HG03460 (cell line): ENCODE data around the gene DNAL4.

ENCODE experiments used
- ATAC-seq: cut with Tn5 transposase; IDR thresholded peaks from one replicate; pipeline ENCODE4 v1.9.1; 2021; ENCODE audit not compliant: unreplicated experiment

Gene DNAL4

DNA sequence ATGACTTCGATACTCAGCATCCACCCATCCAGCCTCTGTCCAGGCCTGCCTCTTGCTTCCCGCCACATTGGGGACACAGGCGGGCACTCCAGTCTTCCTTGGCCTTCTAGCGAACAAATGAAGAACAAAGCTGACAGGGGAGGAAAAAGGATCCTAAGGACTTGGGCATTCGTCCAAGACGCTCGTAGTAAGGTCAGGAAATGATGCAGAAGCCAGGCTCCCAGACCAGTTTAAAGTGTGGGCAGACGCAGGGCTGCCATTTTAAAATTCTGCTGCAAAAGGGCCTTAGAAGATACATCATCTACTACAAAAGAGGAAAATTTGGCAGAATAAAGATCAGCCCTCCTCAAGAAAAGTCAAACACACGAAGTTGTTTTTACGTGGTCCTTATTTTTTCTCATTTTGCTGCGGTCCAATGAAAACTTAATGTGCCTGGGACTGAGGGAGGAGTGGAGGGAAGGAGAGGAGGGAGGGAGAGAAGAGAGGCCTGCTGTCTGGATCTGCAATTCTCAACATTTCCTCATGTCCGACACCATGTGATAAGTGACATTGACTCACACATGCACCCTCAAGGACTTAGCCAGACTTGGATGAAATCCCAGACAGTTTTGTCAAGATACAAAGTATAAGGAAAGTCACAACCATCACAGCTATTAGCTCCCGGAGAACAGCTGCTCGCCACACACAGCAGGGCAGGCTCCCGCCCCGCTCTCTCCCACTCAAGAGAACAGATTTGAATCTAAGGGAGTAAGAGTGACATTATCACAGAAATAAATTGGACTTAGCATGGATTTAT is 5.7 kb downstream of the DNAL4 start:
- ATAC-seq = no peak

DNA sequence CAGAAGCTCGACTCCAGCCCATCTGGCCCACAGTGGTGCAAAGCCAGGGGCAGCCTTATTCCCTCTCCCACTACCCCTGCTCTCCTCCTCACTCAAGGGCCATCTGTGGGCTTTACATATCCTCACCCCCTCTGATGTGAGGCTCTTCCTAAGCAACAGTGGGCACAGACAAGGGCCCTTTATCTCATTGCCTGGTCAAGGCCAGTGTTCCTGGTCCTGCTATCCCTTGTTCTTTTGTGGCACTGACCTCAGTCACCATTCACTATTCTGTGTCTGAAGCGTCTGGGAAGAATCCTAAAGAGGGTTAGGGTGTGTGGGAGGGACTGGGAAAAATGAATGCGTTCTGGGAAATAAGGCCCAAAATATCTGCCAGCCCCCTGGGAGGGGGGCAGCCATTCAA is 7.3 kb downstream of the DNAL4 start:
- no peak for ATAC-seq

GRCh38 chr22:38784856-38785255 is 9.1 kb downstream of the DNAL4 start:
- ATAC-seq = no peak

- ATAC-seq = no peak
Observed at GRCh38 chr22:38784035-38784434, 9.9 kb downstream of the DNAL4 start.

DNA sequence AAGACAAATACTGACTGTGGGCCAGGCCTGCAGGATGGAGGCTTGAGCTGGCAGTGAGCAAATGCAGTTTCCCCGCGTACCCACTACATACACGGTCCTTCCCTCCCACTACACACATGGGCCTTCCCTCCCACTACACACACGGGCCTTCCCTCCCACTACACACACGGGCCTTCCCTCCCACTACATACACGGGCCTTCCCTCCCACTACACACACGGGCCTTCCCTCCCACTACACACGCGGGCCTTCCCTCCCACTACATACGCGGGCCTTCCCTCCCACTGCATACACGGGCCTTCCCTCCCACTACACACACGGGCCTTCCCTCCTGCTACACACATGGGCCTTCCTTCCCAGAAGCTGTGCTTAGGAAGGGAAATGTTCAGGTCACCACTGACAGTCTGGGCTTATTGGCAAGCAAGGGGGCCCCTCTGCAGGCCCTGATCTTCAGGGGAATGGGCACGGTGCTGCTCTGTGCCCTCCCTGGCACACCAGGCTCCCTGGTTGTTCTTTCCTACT is 10.8 kb downstream of the DNAL4 start:
- ATAC-seq = no peak

- ATAC-seq = no peak
Observed at GRCh38 chr22:38782402-38783094, 11.4 kb downstream of the DNAL4 start.

- ATAC-seq = no peak
Observed at GRCh38 chr22:38781033-38781432, 12.9 kb downstream of the DNAL4 start.

GRCh38 chr22:38777087-38777671 is 16.8 kb downstream of the DNAL4 start:
- no peak for ATAC-seq

GRCh38 chr22:38776086-38776485 is 17.9 kb downstream of the DNAL4 start:
- ATAC-seq = no peak

GRCh38 chr22:38775656-38776055 is 18.3 kb downstream of the DNAL4 start:
- no peak for ATAC-seq

- ATAC-seq = no peak
Observed at GRCh38 chr22:38774496-38775166, 19.3 kb downstream of the DNAL4 start.

- ATAC-seq = no peak
Observed at GRCh38 chr22:38773363-38773946, 20.5 kb downstream of the DNAL4 start.

DNA sequence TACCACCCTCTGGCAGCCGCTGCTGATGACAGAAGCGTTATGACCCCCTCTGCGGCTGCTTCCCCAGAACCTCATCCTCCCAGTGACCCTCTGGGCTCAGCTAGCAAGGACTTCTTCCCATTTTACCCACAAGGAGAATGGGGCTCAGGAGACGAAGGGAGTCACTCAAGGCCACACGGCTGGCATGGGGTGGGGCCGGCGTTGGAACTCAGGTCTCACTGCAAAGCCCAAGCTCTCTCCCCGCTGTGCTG is 21.4 kb downstream of the DNAL4 start:
- no peak for ATAC-seq

DNA sequence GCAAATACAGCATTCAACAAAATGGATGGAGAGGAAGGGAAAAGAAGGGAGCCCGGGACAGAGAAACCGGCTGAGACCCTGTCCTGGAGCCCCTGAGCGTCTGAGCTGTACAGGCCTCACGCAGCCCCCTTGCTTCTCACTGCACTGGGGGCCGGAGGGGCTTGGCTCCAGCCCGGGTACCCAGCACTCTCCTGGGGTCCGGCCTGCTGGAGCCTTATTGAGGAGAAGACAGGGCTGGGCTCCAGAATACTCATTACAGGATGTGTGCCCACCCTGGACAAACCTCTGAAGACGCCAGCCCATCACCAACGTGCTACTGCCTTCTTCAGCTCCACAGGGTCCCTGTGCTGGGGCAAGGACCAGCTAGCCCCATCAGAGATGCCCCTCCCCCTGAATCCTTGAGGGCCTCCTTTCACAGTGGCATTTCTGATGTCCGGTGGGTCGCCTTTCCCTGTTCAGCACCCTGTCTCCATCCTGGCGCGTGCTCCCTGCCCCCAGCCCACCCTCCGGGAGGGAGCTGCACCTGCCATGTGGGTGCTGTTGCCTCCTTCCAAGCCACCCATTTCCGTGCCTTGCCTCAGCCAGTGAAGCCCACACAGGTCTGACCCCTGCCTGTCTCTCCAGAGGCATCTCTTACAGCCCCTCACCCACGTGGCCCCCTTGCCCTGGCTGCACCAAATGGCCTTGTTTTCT is 23.5 kb downstream of the DNAL4 start:
- ATAC-seq = no peak

- ATAC-seq = no peak
Observed at GRCh38 chr22:38768036-38768435, 25.9 kb downstream of the DNAL4 start.

- ATAC-seq = no peak
Observed at GRCh38 chr22:38767313-38767712, 26.6 kb downstream of the DNAL4 start.

GRCh38 chr22:38766076-38766777 is 27.7 kb downstream of the DNAL4 start:
- no peak for ATAC-seq

GRCh38 chr22:38762551-38762983 is 31.4 kb downstream of the DNAL4 start:
- ATAC-seq = no peak

DNA sequence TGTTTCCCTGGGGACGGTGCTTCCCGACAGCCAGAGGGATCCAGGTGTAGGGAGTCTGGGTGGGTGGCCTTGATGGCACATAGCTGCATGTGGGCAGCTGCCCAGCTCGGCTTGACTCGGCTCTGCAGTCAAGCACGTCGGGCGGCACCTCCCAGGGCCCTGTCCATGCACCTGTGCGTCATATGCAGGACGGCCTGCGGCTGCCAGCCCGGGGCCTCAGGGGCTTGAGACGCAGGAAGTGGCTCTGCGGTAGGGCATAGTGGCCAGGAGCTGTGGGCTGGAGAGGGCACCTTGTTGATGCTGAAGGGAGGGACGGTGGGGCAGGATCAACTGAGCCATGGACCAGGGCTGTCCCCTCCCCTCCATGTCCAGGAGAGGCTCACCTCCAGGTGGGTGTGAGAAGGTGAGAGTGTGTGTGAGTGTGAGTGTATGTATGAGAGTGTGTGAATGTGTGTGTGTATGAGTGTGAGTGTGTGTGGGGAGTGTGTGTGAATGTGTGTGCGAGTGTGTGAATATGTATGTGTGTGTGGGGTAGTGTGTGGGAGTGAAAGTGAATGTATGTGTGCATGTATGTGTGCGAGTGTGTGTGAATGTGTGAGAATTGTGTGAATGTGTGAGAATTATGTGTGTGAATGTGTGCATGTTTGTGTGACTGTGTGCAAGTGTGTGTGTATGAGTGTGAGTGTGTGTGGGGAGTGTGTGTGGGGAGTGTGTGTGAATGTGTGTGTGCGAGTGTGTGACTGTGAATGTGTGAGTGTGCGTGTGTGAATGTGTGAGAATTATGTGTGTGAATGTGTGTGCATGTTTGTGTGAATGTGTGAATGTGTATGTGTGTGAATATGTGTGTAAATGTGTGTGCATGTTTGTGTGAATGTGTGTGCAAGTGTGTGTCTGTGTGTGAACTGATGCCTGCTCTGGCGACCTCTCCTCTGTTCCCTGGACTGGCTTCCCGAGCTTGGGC is 32.5 kb downstream of the DNAL4 start:
- ATAC-seq = no peak
